Gastrocnemius medialis (tissue), 4 donors: ENCODE measurements around the gene SLC35D2. TPM values are rescaled to one million over a fixed set of nuclear protein-coding genes. Genes with fewer than 3 reads are reported as not detected.

Experiments used
- ATAC-seq, 2 donors: fragments of 150-250 bp; one replicate each; pipeline ENCODE4 v1.9.1; 2016
- DNase-seq, 2 donors: peaks; one replicate each; pipeline ENCODE4 v3.0.0-alpha.2; 2019
- H3K27ac ChIP-seq, 4 donors: fragments of 200-600 bp; sonication (generic); 1 replicate in 1 of 4; 2 replicates in 3 of 4; pipeline ENCODE4 v1.5.1; 2016 to 2018; ENCODE audit warnings: mild to moderate bottlenecking in 2 of 4, moderate library complexity in 1 of 4
- H3K27me3 ChIP-seq, 3 donors: fragments of 200-600 bp; sonication (generic) in 2 of 3; 1 replicate in 1 of 3; 2 replicates in 2 of 3; pipeline versions ENCODE4 v1.5.1 to v1.6.0; 2016 to 2019; ENCODE audit warnings: mild to moderate bottlenecking in 1 of 3, moderate library complexity in 1 of 3
- H3K36me3 ChIP-seq, 2 donors: fragments of 200-600 bp; sonication (generic) in 1 of 2; one replicate each; pipeline ENCODE4 v1.5.1; 2017 to 2018
- H3K4me1 ChIP-seq, 2 donors: fragments of 200-600 bp; sonication (generic) in 1 of 2; one replicate each; pipeline ENCODE4 v1.5.1; 2016 to 2017; ENCODE audit warnings: mild to moderate bottlenecking in 2 of 2
- H3K4me3 ChIP-seq, 4 donors: fragments of 200-600 bp; sonication (generic) in 3 of 4; 1 replicate in 1 of 4; 2 replicates in 3 of 4; pipeline ENCODE4 v1.5.1; 2016 to 2019; ENCODE audit warnings: mild to moderate bottlenecking in 2 of 4
- H3K9me3 ChIP-seq, 3 donors: fragments of 200-600 bp; sonication (generic) in 2 of 3; 1 replicate in 1 of 3; 2 replicates in 2 of 3; pipeline ENCODE4 v1.5.1; 2016 to 2019
- CTCF ChIP-seq, 5 experiments: fragments of 450-650 bp in 3 of 5; fragments of 200-600 bp in 2 of 5; sonication (generic) in 2 of 5; IDR thresholded peaks in 4 of 5; conservative IDR thresholded peaks in 1 of 5; 1 replicate in 4 of 5; 2 replicates in 1 of 5; pipeline ENCODE4 v1.5.1; 2016 to 2019; ENCODE audit warnings: antibody characterized with exemption in 5 of 5, mild to moderate bottlenecking in 3 of 5, moderate library complexity in 3 of 5
- POLR2A ChIP-seq, 2 donors: fragments of 450-650 bp; IDR thresholded peaks; one replicate each; pipeline ENCODE4 v1.6.1; 2017; ENCODE audit warnings: antibody characterized with exemption in 2 of 2, mild to moderate bottlenecking in 2 of 2, moderate library complexity in 2 of 2
- in situ Hi-C, 4 donors: fragments of 200-750 bp; cut with MboI; loops; one replicate each; pipeline versions ENCODE4 v1.15.0 to v1.8.0; 2017; ENCODE audit warnings: low sequenced_read_pairs in 4 of 4
- intact Hi-C: fragments of 100-400 bp; cut with DNase I; formaldehyde crosslinking; loops from one replicate; pipeline ENCODE4 v1.15.1; 2023; ENCODE audit warnings: low total_unique reads
- total RNA-seq, 4 donors: library from RNA; depleted of rRNA; stranded (reverse); fragments of >200 nt; gene quantifications; one replicate each; pipeline versions ENCODE4 v1.1.0 to v1.2.3, GENCODE V29; 2016

Gene SLC35D2
- total RNA-seq, 4 donors from 2014 or later = 3.0 to 9.0 (median 6.8) TPM

GRCh38 chr9:96423985-96424336 is 40.5 kb upstream of the SLC35D2 start:
- TF ChIP-seq POLR2A (IDR thresholded peaks at IDR 0.05) (no peak), CTCF (IDR thresholded peaks at IDR 0.05 in 4 of 5, conservative IDR thresholded peaks at IDR 0.05 in 1 of 5) (no peak)

GRCh38 chr9:96423322-96423984 is 39.9 kb upstream of the SLC35D2 start:
- DNase-seq (no peak), ATAC-seq (no peak)
- Histone ChIP-seq H3K36me3 (no peaks in the 10 kb centered on the region), H3K27me3 (no peaks in the 10 kb centered on the region), H3K4me3 (no peak overlapping the region), H3K9me3 (no peaks in the 10 kb centered on the region), H3K27ac (no peak overlapping the region), H3K4me1 (peaks cover 14 to 19% of the 10 kb centered on the region in 2 donors)
- TF ChIP-seq POLR2A (IDR thresholded peaks at IDR 0.05) (no peak), CTCF (IDR thresholded peaks at IDR 0.05 in 4 of 5, conservative IDR thresholded peaks at IDR 0.05 in 1 of 5) (no peak)
- in situ Hi-C loops (no loop called here), intact Hi-C loops (no loop called here)

More at GRCh38 chr9:96423985-96424336, 40.5 kb upstream of the SLC35D2 start:
- H3K9me3 ChIP-seq = no peaks in the 10 kb centered on the region
- H3K27me3 ChIP-seq = no peaks in the 10 kb centered on the region
- no peak overlapping the region for H3K4me3 ChIP-seq
- intact Hi-C loops (no loop called here), in situ Hi-C loops (no loop called here)
- peaks cover 14 to 19% of the 10 kb centered on the region in 2 donors for H3K4me1 ChIP-seq
- no peak overlapping the region for H3K27ac ChIP-seq
- H3K36me3 ChIP-seq = no peaks in the 10 kb centered on the region
- ATAC-seq (no peak), DNase-seq (no peak)

- peak overlapping the region; percentile 99 for H3K27ac ChIP-seq
- DNase-seq (peak in 1 of 2 donors; percentile 28), ATAC-seq (peak in 1 of 2 donors; percentile 16)
- intact Hi-C loops = no loop called here
- no peak for TF ChIP-seq CTCF (IDR thresholded peaks at IDR 0.05 in 4 of 5, conservative IDR thresholded peaks at IDR 0.05 in 1 of 5)
- no peak for TF ChIP-seq POLR2A (IDR thresholded peaks at IDR 0.05)
- no peaks in the 10 kb centered on the region for H3K27me3 ChIP-seq
- in situ Hi-C loops = no loop called here
- H3K36me3 ChIP-seq = no peaks in the 10 kb centered on the region
- H3K4me3 ChIP-seq = no peak overlapping the region
- no peaks in the 10 kb centered on the region for H3K9me3 ChIP-seq
- peaks cover 21 to 26% of the 10 kb centered on the region in 2 donors for H3K4me1 ChIP-seq
These were observed 37.1 kb upstream of the SLC35D2 start for GRCh38 chr9:96420468-96421219.

GRCh38 chr9:96419691-96419969 is 36.1 kb upstream of the SLC35D2 start:
- no peak for DNase-seq
- intact Hi-C loops = loop anchor here (2.0 to 10.0 kb wide), 5 partner anchors 37 to 1503 kb away; partner anchors contain the start of genes NCBP1, PTCH1, SLC35D2 and TRMO
- Histone ChIP-seq H3K27me3 (no peaks in the 10 kb centered on the region), H3K9me3 (no peaks in the 10 kb centered on the region), H3K4me3 (peak overlapping the region; percentile 71 to 89 (median 84)), H3K4me1 (peaks cover 21 to 26% of the 10 kb centered on the region in 2 donors), H3K36me3 (no peaks in the 10 kb centered on the region), H3K27ac (peak overlapping the region; percentile 99)
- ATAC-seq = no peak
- TF ChIP-seq POLR2A (IDR thresholded peaks at IDR 0.05) (no peak), CTCF (IDR thresholded peaks at IDR 0.05 in 4 of 5, conservative IDR thresholded peaks at IDR 0.05 in 1 of 5) (no peak)
- in situ Hi-C loops = no loop called here
